Astrocyte of the spinal cord (primary cell): ENCODE measurements around the gene MTG2.

Experiments
- DNase-seq: peaks from one replicate; pipeline ENCODE4 v3.0.0; 2011; ENCODE audit warnings: low read depth, low spot score
- H3K4me3 ChIP-seq: 2 replicates; pipeline ENCODE4 v1.5.1; 2011; ENCODE audit warnings: low read depth, mild to moderate bottlenecking, low read length, moderate library complexity
- in situ Hi-C: cut with HindIII; loops from 2 replicates; pipeline ENCODE4 v1.10.0; 2017; ENCODE audit warnings: low sequenced_read_pairs
- TF ChIP-seq, protein P1 (sequence below): IDR thresholded peaks from 2 replicates; pipeline ENCODE4 v1.5.1; 2012; ENCODE audit warnings: low read depth, mild to moderate bottlenecking, low read length, inconsistent platforms

MTG2 gene

DNA sequence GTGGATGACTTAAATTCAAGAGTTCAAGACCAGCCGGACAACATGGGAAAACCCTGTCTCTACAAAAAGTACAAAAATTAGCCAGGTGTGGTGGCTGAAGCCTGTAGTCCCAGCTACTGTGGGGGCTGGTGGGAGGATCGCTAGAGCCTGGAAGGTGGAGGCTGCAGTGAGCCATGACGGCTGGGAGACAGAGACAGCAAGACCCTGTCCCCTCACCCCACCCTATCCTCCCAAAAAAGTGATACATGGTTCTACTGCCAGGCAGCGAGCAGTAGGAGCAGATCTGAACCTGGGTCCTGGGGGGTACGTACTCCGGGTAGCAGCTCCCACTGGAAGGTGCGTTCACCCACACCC is 41.8 kb upstream of the MTG2 start:
- TF ChIP-seq, protein P1, sequence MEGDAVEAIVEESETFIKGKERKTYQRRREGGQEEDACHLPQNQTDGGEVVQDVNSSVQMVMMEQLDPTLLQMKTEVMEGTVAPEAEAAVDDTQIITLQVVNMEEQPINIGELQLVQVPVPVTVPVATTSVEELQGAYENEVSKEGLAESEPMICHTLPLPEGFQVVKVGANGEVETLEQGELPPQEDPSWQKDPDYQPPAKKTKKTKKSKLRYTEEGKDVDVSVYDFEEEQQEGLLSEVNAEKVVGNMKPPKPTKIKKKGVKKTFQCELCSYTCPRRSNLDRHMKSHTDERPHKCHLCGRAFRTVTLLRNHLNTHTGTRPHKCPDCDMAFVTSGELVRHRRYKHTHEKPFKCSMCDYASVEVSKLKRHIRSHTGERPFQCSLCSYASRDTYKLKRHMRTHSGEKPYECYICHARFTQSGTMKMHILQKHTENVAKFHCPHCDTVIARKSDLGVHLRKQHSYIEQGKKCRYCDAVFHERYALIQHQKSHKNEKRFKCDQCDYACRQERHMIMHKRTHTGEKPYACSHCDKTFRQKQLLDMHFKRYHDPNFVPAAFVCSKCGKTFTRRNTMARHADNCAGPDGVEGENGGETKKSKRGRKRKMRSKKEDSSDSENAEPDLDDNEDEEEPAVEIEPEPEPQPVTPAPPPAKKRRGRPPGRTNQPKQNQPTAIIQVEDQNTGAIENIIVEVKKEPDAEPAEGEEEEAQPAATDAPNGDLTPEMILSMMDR: no peak
- in situ Hi-C loops: no loop called here
- H3K4me3 ChIP-seq: no peak overlapping the region
- DNase-seq: no peak

DNA sequence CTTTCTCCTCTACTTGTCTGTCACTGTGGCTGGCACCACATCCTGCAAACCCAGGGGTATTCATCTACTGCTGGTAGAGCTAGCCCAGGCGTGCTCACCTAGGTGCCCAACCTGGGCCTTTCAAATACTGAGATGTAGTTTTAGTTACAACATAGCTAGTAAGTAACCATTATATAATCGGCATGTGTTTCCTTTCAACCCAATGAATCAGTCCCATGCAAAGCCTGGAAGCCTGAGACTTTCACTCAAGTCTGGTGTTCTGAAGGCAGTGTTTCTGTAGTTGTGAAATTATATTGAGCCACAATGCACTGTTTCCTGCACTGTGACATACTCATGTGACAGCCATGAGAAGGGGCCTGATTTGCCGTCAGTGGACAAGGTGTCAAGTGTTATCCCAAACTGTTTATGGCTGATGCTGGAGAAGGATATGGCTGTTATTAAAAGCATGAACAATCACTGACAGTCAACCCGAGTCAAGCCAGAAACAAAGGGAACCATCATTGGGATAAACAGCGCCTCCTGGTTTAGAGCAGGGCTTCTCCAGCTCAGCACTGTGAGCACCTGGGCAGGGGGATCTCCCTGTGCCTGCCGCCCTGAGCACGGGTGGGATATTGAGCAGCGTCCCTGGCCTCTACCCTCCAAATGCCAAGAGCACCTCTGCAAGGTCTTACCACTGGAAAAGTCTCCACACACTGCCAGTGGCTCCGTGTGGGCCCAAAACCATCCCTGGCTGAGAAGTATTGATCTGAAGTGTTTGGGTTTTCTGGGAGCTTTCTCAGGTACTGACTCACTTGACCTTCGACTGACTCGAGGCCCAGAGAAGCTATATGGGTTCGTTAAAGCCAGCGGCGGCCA is 41.2 kb upstream of the MTG2 start:
- in situ Hi-C loops: no loop called here
- peak; percentile 15 for DNase-seq
- TF ChIP-seq, protein P1: peak; percentile 61

DNA sequence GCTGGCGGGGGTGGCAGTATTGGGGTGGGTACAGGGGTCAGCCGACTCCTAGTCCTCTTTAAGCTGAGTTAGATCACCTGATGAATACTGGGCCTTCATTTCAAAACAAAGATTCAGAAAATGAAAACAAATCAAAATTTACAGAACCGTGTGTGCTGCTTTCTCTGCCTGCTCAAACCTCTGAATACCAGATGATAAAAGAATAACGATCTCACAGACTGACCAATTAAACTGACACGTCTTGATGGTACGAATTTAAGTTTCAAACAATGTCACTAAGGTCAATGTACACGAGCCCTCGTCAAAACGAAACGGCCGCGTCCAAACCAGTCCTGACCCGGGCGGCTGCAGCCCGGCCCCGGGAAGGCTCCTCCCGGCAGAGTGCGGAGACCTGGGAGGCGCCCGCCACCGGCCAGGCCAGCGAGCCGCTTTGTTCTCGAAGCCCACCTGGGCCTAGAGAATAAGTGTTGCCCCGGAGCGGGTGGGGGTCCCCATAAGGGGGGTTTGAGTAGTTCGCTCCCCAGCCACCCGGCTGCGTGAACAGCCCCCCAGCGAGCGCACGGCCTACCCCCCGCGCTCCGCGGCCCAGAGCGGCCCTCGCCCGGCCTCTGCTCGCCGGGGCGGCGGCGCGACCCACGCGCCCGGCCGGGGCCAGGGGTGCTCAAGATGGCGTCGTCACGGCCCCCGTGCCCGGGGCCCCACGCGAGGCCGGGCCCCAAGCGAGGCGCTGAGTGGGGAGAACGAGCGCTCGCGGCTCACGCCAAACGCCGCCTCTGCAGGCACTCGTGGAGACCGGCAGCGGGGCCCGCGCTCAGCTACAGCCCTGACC is 40.4 kb upstream of the MTG2 start:
- peak overlapping the region; percentile 67 for H3K4me3 ChIP-seq
- DNase-seq: peak; percentile 7
- TF ChIP-seq, protein P1: no peak
- in situ Hi-C loops: no loop called here

More for the DNA sequence above, 41.2 kb upstream of the MTG2 start:
- peak overlapping the region; percentile 67 for H3K4me3 ChIP-seq

DNA sequence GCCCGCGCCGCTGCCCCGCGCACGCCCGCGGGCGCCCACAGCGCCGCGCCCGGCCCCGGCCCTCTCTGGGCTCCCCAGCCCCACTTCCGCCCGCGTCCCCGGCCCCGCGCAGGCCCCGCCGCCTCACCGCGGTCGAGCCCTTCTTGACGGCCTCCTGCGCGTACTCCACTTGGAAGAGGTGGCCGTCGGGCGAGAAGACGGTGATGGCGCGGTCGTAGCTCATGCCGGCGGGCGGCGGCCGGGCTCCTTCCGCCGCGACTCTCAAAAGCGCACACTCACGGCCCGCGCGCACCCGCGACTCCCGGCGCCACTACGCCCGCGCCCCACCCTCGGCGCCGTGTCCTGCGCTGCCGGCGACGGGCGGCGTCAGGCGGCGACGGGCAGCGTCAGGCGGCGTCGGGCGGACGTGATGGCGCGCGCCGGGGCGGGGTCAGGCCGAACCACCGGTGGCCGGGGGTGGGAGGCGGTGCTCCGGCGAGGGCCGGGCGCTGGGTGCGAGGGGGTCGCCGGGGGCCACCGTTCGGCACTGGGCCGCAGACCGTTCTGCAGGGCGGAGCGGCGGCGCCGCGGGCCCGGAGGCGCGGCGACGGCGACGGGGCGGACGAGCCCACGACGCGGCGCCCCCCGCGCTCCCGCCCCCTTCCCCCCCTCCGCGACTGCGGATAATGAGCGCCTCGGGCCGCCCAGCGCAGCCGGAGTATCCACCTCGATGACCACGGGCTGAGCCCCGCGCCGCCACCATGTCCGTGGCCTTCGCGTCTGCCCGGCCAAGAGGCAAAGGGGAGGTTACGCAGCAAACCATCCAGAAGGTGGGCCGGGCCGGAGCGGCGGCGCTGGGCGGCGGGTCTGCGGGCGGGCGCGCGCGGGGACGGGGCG is 39.5 kb upstream of the MTG2 start, which contains the start of the genes PSMA7 and SS18L1:
TSS of gene PSMA7 (minus strand) at position 314 of the 876 bp plus-strand sequence. CDS start at position 223, 91 bp downstream.
TSS of gene SS18L1 (plus strand) at position 689 of the 876 bp plus-strand sequence. CDS start at position 741, 52 bp downstream.
- in situ Hi-C loops: no loop called here
- DNase-seq: peak; percentile 79
- TF ChIP-seq, protein P1: no peak
- peak within 1 kb of the TSS; percentile 67 for H3K4me3 ChIP-seq

DNA sequence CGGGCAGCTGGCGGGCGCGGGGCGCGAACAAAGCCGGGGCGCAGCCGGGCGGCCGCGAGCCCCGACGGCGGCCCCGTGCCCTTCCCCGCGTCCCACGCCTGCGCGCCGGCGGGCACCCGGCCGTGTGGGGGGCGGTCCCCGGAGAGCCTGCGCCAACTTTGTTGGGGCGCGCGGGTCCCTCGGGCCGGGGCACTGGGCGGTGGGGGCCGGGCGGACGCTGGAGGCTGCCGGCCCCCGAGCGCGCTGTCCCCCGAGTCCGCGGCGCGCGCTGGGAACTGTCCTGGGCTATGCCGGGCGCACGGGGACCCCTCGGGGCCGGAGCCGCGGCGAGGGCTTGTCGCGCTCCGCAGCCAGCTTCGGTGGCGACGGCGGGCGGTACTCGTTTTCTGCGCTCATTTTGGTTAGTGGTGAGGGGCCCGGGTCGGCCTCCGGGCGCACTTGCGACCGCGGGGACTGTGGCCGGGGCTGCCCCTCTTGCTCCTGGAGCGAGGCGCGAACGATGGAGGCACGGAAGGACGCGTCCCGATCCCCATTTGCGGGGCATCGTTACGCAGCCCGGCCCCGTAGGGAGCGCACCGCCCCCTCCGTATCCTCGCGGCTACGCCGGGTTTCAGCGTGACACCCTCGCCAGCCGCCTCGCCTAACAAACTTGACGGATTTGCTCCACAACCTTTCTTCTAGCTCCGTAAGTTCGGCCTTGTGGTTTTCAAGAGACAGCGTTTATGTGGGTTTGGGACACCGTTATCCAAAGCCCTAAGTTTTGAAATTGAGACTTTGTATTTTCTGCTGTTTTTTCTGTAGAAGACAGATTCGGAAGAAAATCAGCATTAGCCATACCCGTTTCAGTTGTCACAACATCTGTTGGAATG is 38.6 kb upstream of the MTG2 start:
- peak; percentile 57 for DNase-seq
- in situ Hi-C loops: no loop called here
- TF ChIP-seq, protein P1: no peak
- H3K4me3 ChIP-seq: peak overlapping the region; percentile 64
